NCI-H2081 (cell line): ENCODE measurements around the gene FBXL16.
A peak's percentile ranks its signal among the peaks of the same experiment; 100 is the strongest.

Experiments used
- DNase-seq, 2 experiments: peaks; one replicate each; lab custom pipeline; 2025; lab: John Stamatoyannopoulos, UW

The FBXL16 gene

DNA sequence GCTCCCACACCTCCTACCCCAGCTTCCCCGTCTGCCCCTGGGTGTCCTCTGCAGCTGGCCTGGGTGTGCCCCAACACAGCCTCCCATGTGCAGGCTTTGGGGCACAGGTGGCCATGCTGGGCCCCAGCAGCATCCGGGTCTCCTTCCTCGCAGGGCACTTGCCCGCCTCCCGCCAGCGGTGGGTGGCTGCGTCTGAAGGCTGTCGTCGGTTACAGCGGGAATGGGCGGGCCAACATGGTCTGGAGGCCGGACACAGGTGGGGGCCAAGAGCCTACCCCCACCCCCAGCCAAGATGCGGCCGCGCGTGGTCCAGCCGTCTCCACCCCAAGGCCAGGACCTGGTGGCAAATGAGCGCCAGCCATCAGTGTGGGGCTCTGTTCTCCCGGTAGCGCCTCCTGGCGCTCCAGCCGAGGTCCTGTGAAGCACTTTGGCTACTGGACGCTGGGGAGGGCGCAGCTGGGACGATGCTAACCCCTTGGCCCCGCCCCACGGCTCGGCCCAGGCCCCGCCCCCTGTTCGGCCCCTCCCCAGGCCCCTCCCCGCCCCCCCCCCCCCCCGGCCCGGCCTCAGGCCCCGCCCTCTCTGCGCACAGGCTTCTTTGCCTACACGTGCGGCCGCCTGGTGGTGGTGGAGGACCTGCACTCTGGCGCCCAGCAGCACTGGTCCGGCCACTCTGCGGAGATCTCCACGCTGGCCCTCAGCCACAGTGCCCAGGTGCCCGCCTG is 45.0 kb downstream of the FBXL16 start:
- peak; percentile 62 to 78 for DNase-seq

DNA sequence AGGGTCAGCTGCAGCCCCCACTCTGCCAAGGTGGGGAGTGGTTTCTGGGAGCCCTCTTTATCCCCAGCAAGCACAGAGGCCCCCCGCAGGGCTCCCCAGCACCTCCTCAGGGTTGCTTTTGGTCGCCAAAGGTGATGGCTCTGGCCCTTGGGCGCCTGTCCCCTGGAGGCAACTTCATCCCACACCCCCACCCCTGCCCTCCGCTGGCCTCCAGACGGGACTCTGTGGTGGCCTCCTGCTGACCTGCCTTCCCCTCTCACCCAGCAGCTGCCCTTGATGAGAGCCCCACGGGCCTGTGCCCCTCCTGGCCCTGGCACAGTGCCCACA is 45.5 kb downstream of the FBXL16 start:
- no peak for DNase-seq

DNA sequence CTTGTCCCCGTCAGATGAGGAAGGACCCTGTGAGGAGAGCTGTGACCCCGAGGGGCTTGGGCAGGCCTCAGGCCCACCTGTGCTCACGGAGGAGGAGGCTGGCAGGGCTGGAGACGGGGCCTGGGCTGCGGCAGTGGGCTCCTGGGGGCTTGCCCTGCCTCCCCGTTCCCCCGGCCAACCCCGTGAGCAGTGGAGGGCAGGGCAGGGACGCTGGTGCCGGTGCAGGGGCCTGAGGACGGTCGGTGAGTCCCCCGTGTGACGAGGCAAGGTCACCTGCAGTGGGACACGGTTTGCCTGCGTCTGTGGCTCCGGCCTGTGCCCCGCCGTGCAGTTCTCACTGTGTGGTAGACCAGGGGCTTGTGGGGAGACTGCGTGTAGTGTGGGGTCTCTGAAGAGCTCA is 46.0 kb downstream of the FBXL16 start:
- DNase-seq: no peak

GRCh38 chr16:658679-659571 is 46.7 kb downstream of the FBXL16 start:
- DNase-seq: no peak

DNA sequence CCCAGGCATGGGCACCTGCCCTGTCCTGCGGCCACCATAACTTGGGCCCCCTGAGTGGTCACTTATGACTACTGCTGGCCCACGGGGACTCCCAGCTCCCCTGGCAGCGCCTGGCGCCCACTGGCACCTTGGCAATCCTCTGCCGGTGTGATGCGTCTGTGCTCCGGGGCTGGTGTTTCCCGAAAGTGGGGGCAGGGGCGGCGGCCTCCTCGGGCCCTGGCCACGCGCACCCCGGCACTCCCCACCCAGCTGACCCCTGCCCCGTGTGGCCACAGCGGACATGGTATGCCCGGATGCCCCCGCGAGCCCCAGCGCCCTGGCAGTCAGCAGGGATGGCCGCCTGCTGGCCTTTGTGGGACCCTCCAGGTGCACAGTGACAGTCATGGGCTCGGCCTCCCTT is 48.1 kb downstream of the FBXL16 start:
- no peak for DNase-seq

DNA sequence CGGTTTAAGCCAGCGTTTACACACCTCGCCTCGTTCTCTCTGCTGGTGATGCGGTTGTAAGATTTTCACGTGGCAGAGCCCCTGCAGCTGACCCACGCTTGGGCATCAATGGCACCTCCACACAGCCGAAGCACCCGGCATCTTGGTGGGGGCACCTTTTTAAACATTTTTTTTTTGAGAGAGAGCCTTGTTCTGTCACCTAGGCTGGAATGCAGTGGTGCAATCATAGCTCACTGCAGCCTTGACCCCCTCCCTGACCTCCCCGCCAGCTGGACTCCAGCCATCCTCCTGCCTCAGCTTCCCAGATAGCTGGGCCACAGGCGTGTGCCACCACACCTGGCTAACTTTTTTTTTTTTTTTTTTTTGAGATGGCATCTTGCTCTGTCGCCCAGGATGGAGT is 51.6 kb downstream of the FBXL16 start:
- no peak for DNase-seq

DNA sequence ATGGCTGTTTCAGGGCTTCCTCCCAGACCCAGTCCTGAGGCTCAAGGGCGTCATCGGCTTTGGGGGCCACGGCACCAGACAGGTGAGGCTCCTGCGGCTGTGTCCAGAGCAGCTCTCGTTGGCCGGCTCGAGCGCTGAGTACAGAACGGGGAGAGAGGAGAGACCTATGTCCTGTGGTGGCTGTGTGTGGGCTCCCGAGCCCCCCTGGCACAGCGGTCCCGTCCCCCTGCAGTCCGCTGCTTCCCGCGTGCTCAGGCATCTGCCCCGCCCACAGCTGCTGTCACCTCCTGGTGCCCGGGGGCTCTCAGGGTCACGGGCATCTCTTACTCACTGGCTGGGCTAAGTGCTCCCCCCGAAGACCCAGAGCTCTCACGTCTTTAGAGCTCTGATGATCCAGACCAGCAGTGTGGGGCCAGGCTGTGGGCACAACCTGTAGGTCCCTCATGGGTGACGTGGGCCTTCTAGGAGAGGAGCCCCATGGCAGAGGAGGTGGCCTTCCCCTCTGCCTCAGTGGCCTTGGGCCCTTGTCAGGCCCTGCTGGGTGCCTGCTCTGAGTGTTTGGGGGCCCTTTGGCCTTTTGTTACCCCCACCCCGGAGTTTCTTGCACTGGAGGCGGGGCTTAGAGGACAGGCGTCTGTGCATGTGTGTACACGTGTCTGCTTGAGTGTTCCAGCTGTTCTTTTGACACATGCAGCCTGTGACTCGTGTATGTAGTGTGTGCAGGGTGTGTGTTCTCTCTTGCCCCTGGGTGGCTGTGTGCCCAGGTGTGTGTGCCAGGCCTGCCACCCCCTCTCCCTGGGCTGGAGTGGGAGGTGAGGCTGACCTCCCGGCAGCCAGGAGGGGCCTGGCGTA is 52.9 kb downstream of the FBXL16 start:
- no peak for DNase-seq

- no peak for DNase-seq
Observed at GRCh38 chr16:651844-652243, 53.8 kb downstream of the FBXL16 start.

- no peak for DNase-seq
Observed at GRCh38 chr16:649631-650030, 56.0 kb downstream of the FBXL16 start.

- peak; percentile 87 to 95 for DNase-seq
Observed at GRCh38 chr16:648781-649589, 56.6 kb downstream of the FBXL16 start, which contains the start of gene WDR90. Gene WDR90, plus strand, starts transcription at chr16:649365. Its CDS starts 52 bp downstream, at chr16:649417.

GRCh38 chr16:648071-648780 is 57.4 kb downstream of the FBXL16 start:
- peak; percentile 47 to 68 for DNase-seq

DNA sequence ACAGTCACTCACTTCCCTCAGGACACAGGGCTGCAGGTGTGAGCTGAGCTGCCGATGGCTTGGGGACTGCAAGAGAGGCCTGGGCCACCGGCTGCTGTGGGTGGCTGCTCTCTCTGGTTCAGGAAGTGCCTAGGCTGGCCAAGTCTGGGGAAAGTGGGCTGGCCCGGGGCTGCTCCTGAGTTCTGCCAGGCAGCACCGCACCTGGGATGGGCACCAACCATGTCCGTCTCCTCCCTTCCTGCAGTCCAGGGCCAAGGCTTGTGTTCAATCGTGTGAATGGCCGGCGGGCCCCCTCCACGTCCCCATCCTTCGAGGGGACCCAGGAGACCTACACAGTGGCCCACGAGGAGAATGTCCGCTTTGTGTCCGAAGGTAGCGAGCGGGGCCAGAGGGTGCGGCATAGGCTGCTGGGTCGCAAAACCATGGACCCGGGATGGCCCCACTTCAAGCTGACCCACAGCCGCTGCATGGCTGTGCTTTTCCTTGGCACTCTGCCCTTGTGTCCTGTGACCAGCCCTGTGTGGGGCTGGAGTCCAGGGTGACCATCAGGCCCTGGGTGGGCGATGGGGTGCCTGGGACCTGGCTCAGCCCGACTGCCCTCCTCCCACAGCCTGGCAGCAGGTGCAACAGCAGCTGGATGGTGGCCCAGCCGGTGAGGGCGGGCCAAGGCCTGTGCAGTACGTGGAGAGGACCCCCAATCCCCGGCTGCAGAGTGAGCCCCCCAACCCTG is 58.3 kb downstream of the FBXL16 start:
- DNase-seq: peak in 1 of 2 experiments; percentile 12

- no peak for DNase-seq
Observed at GRCh38 chr16:646679-647172, 58.9 kb downstream of the FBXL16 start.

- no peak for DNase-seq
Observed at GRCh38 chr16:645852-646678, 59.5 kb downstream of the FBXL16 start.

DNA sequence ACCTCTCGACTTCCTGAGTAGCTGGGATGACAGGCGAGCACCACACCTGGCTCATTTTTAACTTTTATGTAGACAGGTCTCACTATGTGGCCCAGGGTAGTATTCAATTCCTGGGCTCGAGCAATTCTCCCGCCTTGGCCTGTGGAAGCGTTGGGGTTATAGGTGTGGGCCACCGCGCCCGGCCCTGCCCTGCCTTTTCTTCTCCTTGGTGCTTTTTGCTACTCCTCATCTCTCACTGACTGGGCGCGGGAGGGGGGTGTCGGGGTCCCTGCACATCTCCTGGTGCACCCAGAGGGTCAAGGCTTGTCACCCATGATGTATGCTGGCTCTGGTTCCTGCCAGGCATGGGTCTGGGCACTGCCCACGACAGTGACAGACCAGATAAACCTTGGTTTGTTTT is 61.0 kb downstream of the FBXL16 start:
- no peak for DNase-seq

DNA sequence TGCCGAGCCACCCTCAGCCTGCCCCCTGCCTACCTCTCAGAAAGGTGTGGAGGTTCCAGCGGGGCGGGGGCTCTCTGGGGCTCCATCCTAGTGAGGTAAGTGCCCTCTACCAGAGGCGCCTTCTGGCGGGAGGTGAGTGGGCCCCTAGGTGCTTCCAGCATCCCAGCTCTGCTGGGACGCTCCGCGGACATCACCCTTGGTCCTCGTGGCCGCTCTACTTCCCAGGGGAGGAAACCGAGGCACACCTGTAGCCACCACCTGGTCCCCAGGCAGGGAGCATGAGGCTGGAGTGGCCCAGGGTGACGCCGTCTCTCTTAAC is 62.6 kb downstream of the FBXL16 start:
- no peak for DNase-seq
